Stimulated activated memory B cell treated with anti-CD40 and anti-IgM and Interleukin-4, amounts not matched to agents 10 μg/mL and 1 μg/mL and 100 μg/mL, for 72 hours (primary cell): ENCODE results near the gene ABHD2.

Experiments
- ATAC-seq: fragments of 150-1000 bp; cut with Tn5 transposase; 2 replicates; pipeline ENCODE4 v1.10.0; 2021
- H3K27ac Mint-ChIP-seq: one replicate; pipeline ENCODE4 v1.8.0; 2022; ENCODE audit warnings: mild to moderate bottlenecking, mixed read lengths
- H3K27me3 Mint-ChIP-seq: one replicate; pipeline ENCODE4 v1.8.0; 2022; ENCODE audit warnings: mixed read lengths
- H3K36me3 Mint-ChIP-seq: one replicate; pipeline ENCODE4 v1.8.0; 2022; ENCODE audit warnings: mixed read lengths
- H3K4me1 Mint-ChIP-seq: one replicate; pipeline ENCODE4 v1.8.0; 2022; ENCODE audit warnings: mixed read lengths
- H3K4me3 Mint-ChIP-seq: one replicate; pipeline ENCODE4 v1.8.0; 2022; ENCODE audit warnings: mild to moderate bottlenecking, moderate library complexity, mixed read lengths
- H3K9me3 Mint-ChIP-seq: one replicate; pipeline ENCODE4 v1.8.0; 2022; ENCODE audit warnings: mixed read lengths

ABHD2 gene

GRCh38 chr15:89167267-89168176 lies 79.3 kb downstream of the ABHD2 start:
- H3K27me3 Mint-ChIP-seq: no peaks in the 10 kb centered on the region
- peak; percentile 79 for ATAC-seq
- peak overlapping the region; percentile 3 for H3K4me3 Mint-ChIP-seq
- peaks cover 8% of the 10 kb centered on the region for H3K36me3 Mint-ChIP-seq
- no peaks in the 10 kb centered on the region for H3K9me3 Mint-ChIP-seq
- H3K4me1 Mint-ChIP-seq: peaks cover 12% of the 10 kb centered on the region
- H3K27ac Mint-ChIP-seq: peak overlapping the region; percentile 66

GRCh38 chr15:89168316-89168833 lies 80.1 kb downstream of the ABHD2 start:
- Mint-ChIP-seq H3K36me3 (peaks cover 5% of the 10 kb centered on the region), H3K4me3 (no peak overlapping the region), H3K4me1 (peaks cover 12% of the 10 kb centered on the region), H3K27me3 (no peaks in the 10 kb centered on the region), H3K9me3 (no peaks in the 10 kb centered on the region), H3K27ac (peak overlapping the region; percentile 66)
- no peak for ATAC-seq

GRCh38 chr15:89170364-89170763 lies 82.1 kb downstream of the ABHD2 start:
- peaks cover 5% of the 10 kb centered on the region for H3K36me3 Mint-ChIP-seq
- H3K4me3 Mint-ChIP-seq: no peak overlapping the region
- ATAC-seq: no peak
- H3K4me1 Mint-ChIP-seq: peaks cover 12% of the 10 kb centered on the region
- H3K9me3 Mint-ChIP-seq: no peaks in the 10 kb centered on the region
- H3K27ac Mint-ChIP-seq: no peak overlapping the region
- H3K27me3 Mint-ChIP-seq: no peaks in the 10 kb centered on the region

GRCh38 chr15:89171136-89172072 lies 83.1 kb downstream of the ABHD2 start:
- Mint-ChIP-seq H3K27ac (no peak overlapping the region), H3K4me3 (no peak overlapping the region), H3K27me3 (no peaks in the 10 kb centered on the region), H3K36me3 (peaks cover 8% of the 10 kb centered on the region), H3K4me1 (peaks cover 12% of the 10 kb centered on the region), H3K9me3 (no peaks in the 10 kb centered on the region)
- ATAC-seq: no peak

- H3K9me3 Mint-ChIP-seq: no peaks in the 10 kb centered on the region
These were observed 84.7 kb downstream of the ABHD2 start for GRCh38 chr15:89172921-89173320.

GRCh38 chr15:89174476-89174875 lies 86.2 kb downstream of the ABHD2 start:
- ATAC-seq: no peak
- Mint-ChIP-seq H3K4me1 (peaks cover 6% of the 10 kb centered on the region), H3K4me3 (no peak overlapping the region), H3K9me3 (no peaks in the 10 kb centered on the region), H3K27me3 (no peaks in the 10 kb centered on the region), H3K36me3 (peaks cover 28% of the 10 kb centered on the region), H3K27ac (no peak overlapping the region)

More at GRCh38 chr15:89172921-89173320, 84.7 kb downstream of the ABHD2 start:
- Mint-ChIP-seq H3K4me1 (peaks cover 2% of the 10 kb centered on the region), H3K27ac (no peak overlapping the region), H3K4me3 (no peak overlapping the region), H3K27me3 (no peaks in the 10 kb centered on the region), H3K36me3 (peaks cover 17% of the 10 kb centered on the region)
- no peak for ATAC-seq

GRCh38 chr15:89175617-89176191 lies 87.4 kb downstream of the ABHD2 start:
- ATAC-seq: no peak
- Mint-ChIP-seq H3K4me3 (no peak overlapping the region), H3K36me3 (peaks cover 23% of the 10 kb centered on the region), H3K27ac (peak overlapping the region; percentile 28), H3K9me3 (no peaks in the 10 kb centered on the region), H3K27me3 (no peaks in the 10 kb centered on the region), H3K4me1 (peaks cover 11% of the 10 kb centered on the region)

GRCh38 chr15:89177116-89177515 lies 88.9 kb downstream of the ABHD2 start:
- ATAC-seq: no peak
- H3K27me3 Mint-ChIP-seq: no peaks in the 10 kb centered on the region
- H3K4me3 Mint-ChIP-seq: no peak overlapping the region
- H3K9me3 Mint-ChIP-seq: no peaks in the 10 kb centered on the region
- no peak overlapping the region for H3K27ac Mint-ChIP-seq
- peaks cover 29% of the 10 kb centered on the region for H3K36me3 Mint-ChIP-seq
- H3K4me1 Mint-ChIP-seq: peaks cover 11% of the 10 kb centered on the region

GRCh38 chr15:89177633-89178306 lies 89.5 kb downstream of the ABHD2 start:
- no peak for ATAC-seq
- H3K4me3 Mint-ChIP-seq: no peak overlapping the region
- no peak overlapping the region for H3K27ac Mint-ChIP-seq
- peaks cover 32% of the 10 kb centered on the region for H3K36me3 Mint-ChIP-seq
- H3K9me3 Mint-ChIP-seq: no peaks in the 10 kb centered on the region
- H3K4me1 Mint-ChIP-seq: peaks cover 11% of the 10 kb centered on the region
- H3K27me3 Mint-ChIP-seq: no peaks in the 10 kb centered on the region

GRCh38 chr15:89178307-89178977 lies 90.2 kb downstream of the ABHD2 start:
- Mint-ChIP-seq H3K9me3 (no peaks in the 10 kb centered on the region), H3K27ac (no peak overlapping the region), H3K27me3 (no peaks in the 10 kb centered on the region), H3K36me3 (peaks cover 35% of the 10 kb centered on the region), H3K4me1 (peaks cover 11% of the 10 kb centered on the region), H3K4me3 (no peak overlapping the region)
- no peak for ATAC-seq

GRCh38 chr15:89179966-89180875 lies 92.0 kb downstream of the ABHD2 start:
- Mint-ChIP-seq H3K36me3 (peaks cover 46% of the 10 kb centered on the region), H3K27ac (peak overlapping the region; percentile 36), H3K4me1 (peaks cover 11% of the 10 kb centered on the region), H3K27me3 (no peaks in the 10 kb centered on the region), H3K9me3 (no peaks in the 10 kb centered on the region), H3K4me3 (no peak overlapping the region)
- ATAC-seq: peak; percentile 85

- Mint-ChIP-seq H3K36me3 (peaks cover 54% of the 10 kb centered on the region), H3K27me3 (no peaks in the 10 kb centered on the region), H3K9me3 (no peaks in the 10 kb centered on the region), H3K4me3 (no peak overlapping the region), H3K4me1 (peaks cover 6% of the 10 kb centered on the region), H3K27ac (no peak overlapping the region)
- no peak for ATAC-seq
These were observed 96.1 kb downstream of the ABHD2 start for GRCh38 chr15:89184357-89184756.

- H3K9me3 Mint-ChIP-seq: no peaks in the 10 kb centered on the region
- H3K27me3 Mint-ChIP-seq: no peaks in the 10 kb centered on the region
- H3K4me1 Mint-ChIP-seq: peaks cover 6% of the 10 kb centered on the region
- ATAC-seq: no peak
- peaks cover 57% of the 10 kb centered on the region for H3K36me3 Mint-ChIP-seq
- H3K4me3 Mint-ChIP-seq: no peak overlapping the region
- no peak overlapping the region for H3K27ac Mint-ChIP-seq
These were observed 96.8 kb downstream of the ABHD2 start for GRCh38 chr15:89184886-89185526.
